Fibroblast of lung (primary cell): ENCODE measurements around the gene KIF16B.

Experiments used
- EZH2 ChIP-seq: IDR thresholded peaks from 2 replicates; pipeline ENCODE4 v1.5.1; 2012; ENCODE audit warnings: low read length, control low read depth, mild to moderate bottlenecking; ENCODE audit errors: missing control alignments
- TF ChIP-seq, protein P1 (sequence below), 2 donors: IDR thresholded peaks in 1 of 2; conservative IDR thresholded peaks in 1 of 2; 1 replicate in 1 of 2; 2 replicates in 1 of 2; pipeline ENCODE4 v1.5.1; 2011 to 2012; ENCODE audit warnings: low read length in 2 of 2, control low read depth in 1 of 2, inconsistent platforms in 1 of 2, low read depth in 1 of 2, mild to moderate bottlenecking in 1 of 2

DNA sequence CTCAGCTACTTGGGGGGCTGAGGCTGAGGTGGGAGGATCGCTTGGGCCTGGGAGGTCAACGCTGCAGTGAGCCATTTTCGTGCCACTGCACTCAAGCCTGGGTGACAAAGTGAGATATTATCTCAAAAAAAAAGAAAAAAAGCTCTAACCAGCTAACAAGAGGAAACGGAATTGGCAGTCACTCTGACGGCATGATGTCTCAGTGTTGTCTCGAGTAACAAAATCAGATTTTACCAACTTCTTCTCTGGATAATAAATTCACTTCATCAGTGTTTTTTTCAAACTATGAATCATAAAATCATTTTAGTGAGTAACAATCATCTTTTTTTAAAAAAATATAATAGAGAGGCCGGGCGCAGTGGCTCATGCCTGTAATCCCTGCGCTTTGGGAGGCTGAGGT is 12.6 kb downstream of the KIF16B start:
- TF ChIP-seq, protein P1, sequence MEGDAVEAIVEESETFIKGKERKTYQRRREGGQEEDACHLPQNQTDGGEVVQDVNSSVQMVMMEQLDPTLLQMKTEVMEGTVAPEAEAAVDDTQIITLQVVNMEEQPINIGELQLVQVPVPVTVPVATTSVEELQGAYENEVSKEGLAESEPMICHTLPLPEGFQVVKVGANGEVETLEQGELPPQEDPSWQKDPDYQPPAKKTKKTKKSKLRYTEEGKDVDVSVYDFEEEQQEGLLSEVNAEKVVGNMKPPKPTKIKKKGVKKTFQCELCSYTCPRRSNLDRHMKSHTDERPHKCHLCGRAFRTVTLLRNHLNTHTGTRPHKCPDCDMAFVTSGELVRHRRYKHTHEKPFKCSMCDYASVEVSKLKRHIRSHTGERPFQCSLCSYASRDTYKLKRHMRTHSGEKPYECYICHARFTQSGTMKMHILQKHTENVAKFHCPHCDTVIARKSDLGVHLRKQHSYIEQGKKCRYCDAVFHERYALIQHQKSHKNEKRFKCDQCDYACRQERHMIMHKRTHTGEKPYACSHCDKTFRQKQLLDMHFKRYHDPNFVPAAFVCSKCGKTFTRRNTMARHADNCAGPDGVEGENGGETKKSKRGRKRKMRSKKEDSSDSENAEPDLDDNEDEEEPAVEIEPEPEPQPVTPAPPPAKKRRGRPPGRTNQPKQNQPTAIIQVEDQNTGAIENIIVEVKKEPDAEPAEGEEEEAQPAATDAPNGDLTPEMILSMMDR (conservative IDR thresholded peaks at IDR 0.05 in 1 of 2, IDR thresholded peaks at IDR 0.05 in 1 of 2; ENCODE audit: low read depth in 1 of 2, low read length in 2 of 2): no peak
- no peak for TF ChIP-seq EZH2
